Keratinocyte (primary cell): Measurements from ENCODE around the gene LDLRAD2. TPM values are rescaled to one million over a fixed set of nuclear protein-coding genes. Genes with fewer than 3 reads are reported as not detected.

ENCODE experiments used
- DNase-seq: peaks from one replicate; pipeline ENCODE4 v3.0.0-alpha.2; 2011; ENCODE audit warnings: low read depth, missing footprints, low spot score
- FAIRE-seq: peaks from 2 replicates; lab custom pipeline; 2011; peaks lifted over from hg19 to GRCh38; lab: Jason Lieb, UNC
- H2AFZ ChIP-seq: 2 replicates; pipeline ENCODE4 v1.6.0; 2012; ENCODE audit warnings: low read length, control low read depth, inconsistent platforms; ENCODE audit not compliant: control insufficient read depth
- H3K27ac ChIP-seq: 2 replicates; pipeline ENCODE4 v1.5.1; 2011; ENCODE audit warnings: low read length; ENCODE audit not compliant: control insufficient read depth, insufficient read depth
- H3K27me3 ChIP-seq: 3 replicates; pipeline ENCODE4 v1.6.0; 2011; ENCODE audit warnings: low read length; ENCODE audit not compliant: control insufficient read depth, insufficient read depth; ENCODE audit errors: extremely low read depth
- H3K36me3 ChIP-seq, 2 experiments: 2 replicates in 1 of 2; 3 replicates in 1 of 2; pipeline ENCODE4 v1.5.1; 2011; ENCODE audit warnings: low read length in 2 of 2, mild to moderate bottlenecking in 1 of 2; ENCODE audit not compliant: control insufficient read depth in 2 of 2, insufficient read depth in 2 of 2; ENCODE audit errors: extremely low read depth in 1 of 2
- H3K4me1 ChIP-seq: 3 replicates; pipeline ENCODE4 v1.5.1; 2011; ENCODE audit warnings: low read length; ENCODE audit not compliant: control insufficient read depth, insufficient read depth; ENCODE audit errors: extremely low read depth
- H3K4me2 ChIP-seq: 3 replicates; pipeline ENCODE4 v1.6.0; 2011; ENCODE audit warnings: low read depth, low read length; ENCODE audit not compliant: control insufficient read depth, insufficient read depth; ENCODE audit errors: extremely low read depth
- H3K4me3 ChIP-seq, 3 experiments: fragments of 200-600 bp in 1 of 3; sonication (generic) in 1 of 3; 2 replicates in 2 of 3; 3 replicates in 1 of 3; pipeline ENCODE4 v1.5.1; 2011 to 2016; ENCODE audit warnings: low read length in 3 of 3, mild to moderate bottlenecking in 3 of 3, control low read depth in 2 of 3, inconsistent platforms in 1 of 3, low read depth in 1 of 3, mixed read lengths in 1 of 3, mixed run types in 1 of 3, moderate library complexity in 1 of 3; ENCODE audit not compliant: control insufficient read depth in 2 of 3, insufficient read depth in 2 of 3; ENCODE audit errors: extremely low read depth in 1 of 3
- H3K79me2 ChIP-seq: 2 replicates; pipeline ENCODE4 v1.6.0; 2012; ENCODE audit warnings: low read length; ENCODE audit not compliant: control insufficient read depth, insufficient read depth
- H3K9ac ChIP-seq: 3 replicates; pipeline ENCODE4 v1.6.0; 2011; ENCODE audit warnings: low read length; ENCODE audit not compliant: control insufficient read depth, insufficient read depth; ENCODE audit errors: extremely low read depth
- H3K9me1 ChIP-seq: 3 replicates; pipeline ENCODE4 v1.6.0; 2011; ENCODE audit warnings: low read length; ENCODE audit not compliant: control insufficient read depth, insufficient read depth; ENCODE audit errors: extremely low read depth
- H3K9me3 ChIP-seq: 2 replicates; pipeline ENCODE4 v1.5.1; 2012; ENCODE audit warnings: low read depth, low read length; ENCODE audit not compliant: control insufficient read depth
- H4K20me1 ChIP-seq: 3 replicates; pipeline ENCODE4 v1.6.0; 2011; ENCODE audit warnings: low read length; ENCODE audit not compliant: control insufficient read depth, insufficient read depth; ENCODE audit errors: extremely low read depth
- EZH2 ChIP-seq: IDR thresholded peaks from one replicate; pipeline ENCODE4 v1.6.1; 2012; ENCODE audit warnings: inconsistent platforms, mild to moderate bottlenecking, low read length, moderate library complexity
- dilution Hi-C: fragments of 300-500 bp; cut with MboI; formaldehyde crosslinking; loops from one replicate; pipeline ENCODE4 v1.7.0; 2020; ENCODE audit warnings: low sequenced_read_pairs; ENCODE audit not compliant: extremely low pct_ligation_motif_present
- polyA plus RNA-seq, 5 experiments: library from polyadenylated mRNA; depleted of rRNA in 3 of 5; stranded (reverse) in 3 of 5; stranded (forward) in 1 of 5; unstranded in 1 of 5; fragments of >200 nt; gene quantifications; 1 replicate in 1 of 5; 2 replicates in 3 of 5; 3 replicates in 1 of 5; pipeline versions ENCODE4 v1.2.1 to v1.2.3, GENCODE V29; 2011 to 2012; ENCODE audit warnings: missing spikeins in 2 of 5, low read depth in 1 of 5, low replicate concordance in 1 of 5
- TF ChIP-seq, protein P1 (sequence below), 3 experiments: IDR thresholded peaks in 1 of 3; conservative IDR thresholded peaks in 1 of 3; optimal IDR thresholded peaks in 1 of 3; 2 replicates in 2 of 3; 3 replicates in 1 of 3; pipeline versions ENCODE3 to v1.5.1; 2011; ENCODE audit warnings: low read length in 3 of 3, mild to moderate bottlenecking in 3 of 3, moderate library complexity in 2 of 3, control low read depth in 1 of 3, inconsistent platforms in 1 of 3; ENCODE audit not compliant: insufficient read depth in 2 of 3; ENCODE audit errors: extremely low read depth in 1 of 3

The LDLRAD2 gene
- polyA plus RNA-seq, 1 donor (not counting 4 experiments of a cell fraction or from before 2014, with no cell fraction given) = 0.07 TPM

DNA sequence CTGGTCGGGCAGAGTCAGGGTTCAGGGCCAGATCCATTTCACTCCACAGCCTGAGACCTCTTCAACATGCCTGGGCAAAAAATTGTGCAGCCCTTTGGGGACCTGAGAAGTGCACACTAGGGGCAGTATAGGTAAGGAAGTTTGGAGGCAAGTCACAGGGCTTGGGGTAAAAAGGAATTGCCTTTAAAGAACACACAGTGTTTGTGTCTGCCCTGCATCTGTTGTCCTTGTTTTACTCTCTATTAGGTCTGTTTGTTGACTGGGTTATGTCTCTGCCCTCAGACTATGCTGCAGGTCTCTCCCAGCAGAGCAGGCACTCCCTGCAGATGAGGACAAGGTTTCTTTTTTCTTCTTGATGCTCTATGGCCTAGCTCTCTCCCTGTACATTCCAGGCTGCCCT is 22.0 kb downstream of the LDLRAD2 start:
- H3K9ac ChIP-seq = no peak overlapping the region
- no peaks in the 10 kb centered on the region for H3K27me3 ChIP-seq
- dilution Hi-C loops = no loop called here
- no peaks in the 10 kb centered on the region for H3K9me1 ChIP-seq
- no peaks in the 10 kb centered on the region for H3K79me2 ChIP-seq
- H4K20me1 ChIP-seq = no peaks in the 10 kb centered on the region
- H3K4me1 ChIP-seq = no peaks in the 10 kb centered on the region
- no peak for DNase-seq
- no peak for FAIRE-seq
- no peak overlapping the region for H3K27ac ChIP-seq
- peaks cover 52 to 60% of the 10 kb centered on the region in 2 experiments for H3K36me3 ChIP-seq
- no peak overlapping the region for H3K4me2 ChIP-seq
- H3K9me3 ChIP-seq = peaks cover 5% of the 10 kb centered on the region
- H3K4me3 ChIP-seq = no peak overlapping the region
- no peak overlapping the region for H2AFZ ChIP-seq
- no peak for TF ChIP-seq EZH2
- TF ChIP-seq, protein P1, sequence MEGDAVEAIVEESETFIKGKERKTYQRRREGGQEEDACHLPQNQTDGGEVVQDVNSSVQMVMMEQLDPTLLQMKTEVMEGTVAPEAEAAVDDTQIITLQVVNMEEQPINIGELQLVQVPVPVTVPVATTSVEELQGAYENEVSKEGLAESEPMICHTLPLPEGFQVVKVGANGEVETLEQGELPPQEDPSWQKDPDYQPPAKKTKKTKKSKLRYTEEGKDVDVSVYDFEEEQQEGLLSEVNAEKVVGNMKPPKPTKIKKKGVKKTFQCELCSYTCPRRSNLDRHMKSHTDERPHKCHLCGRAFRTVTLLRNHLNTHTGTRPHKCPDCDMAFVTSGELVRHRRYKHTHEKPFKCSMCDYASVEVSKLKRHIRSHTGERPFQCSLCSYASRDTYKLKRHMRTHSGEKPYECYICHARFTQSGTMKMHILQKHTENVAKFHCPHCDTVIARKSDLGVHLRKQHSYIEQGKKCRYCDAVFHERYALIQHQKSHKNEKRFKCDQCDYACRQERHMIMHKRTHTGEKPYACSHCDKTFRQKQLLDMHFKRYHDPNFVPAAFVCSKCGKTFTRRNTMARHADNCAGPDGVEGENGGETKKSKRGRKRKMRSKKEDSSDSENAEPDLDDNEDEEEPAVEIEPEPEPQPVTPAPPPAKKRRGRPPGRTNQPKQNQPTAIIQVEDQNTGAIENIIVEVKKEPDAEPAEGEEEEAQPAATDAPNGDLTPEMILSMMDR (optimal IDR thresholded peaks at IDR 0.05 in 1 of 3, IDR thresholded peaks at IDR 0.05 in 1 of 3, conservative IDR thresholded peaks at IDR 0.05 in 1 of 3; ENCODE audit: extremely low read depth in 1 of 3, insufficient read depth in 2 of 3, low read length in 3 of 3) = peak in 2 of 3 experiments; percentile 14 to 16

DNA sequence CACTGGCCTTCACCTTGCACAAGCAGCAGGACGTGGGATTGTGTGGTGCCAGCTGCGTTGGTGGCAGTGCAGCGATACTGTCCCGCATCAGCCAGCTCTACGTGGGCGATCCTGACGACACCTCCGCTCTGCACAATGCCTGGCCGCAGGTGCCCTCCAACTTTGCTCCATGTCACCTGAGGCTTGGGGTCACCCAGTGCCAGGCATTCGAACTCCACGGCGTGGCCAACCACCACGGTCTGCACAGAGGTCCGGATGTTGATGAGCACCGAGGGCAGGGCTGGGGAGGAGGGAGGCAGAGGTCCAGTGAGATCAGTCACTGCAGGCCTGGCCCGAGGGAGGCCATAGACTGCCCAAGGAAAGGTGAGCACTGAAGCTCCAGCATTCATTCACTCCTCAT is 22.6 kb downstream of the LDLRAD2 start:
- TF ChIP-seq EZH2 = no peak
- TF ChIP-seq, protein P1 (optimal IDR thresholded peaks at IDR 0.05 in 1 of 3, IDR thresholded peaks at IDR 0.05 in 1 of 3, conservative IDR thresholded peaks at IDR 0.05 in 1 of 3; ENCODE audit: extremely low read depth in 1 of 3, insufficient read depth in 2 of 3, low read length in 3 of 3) = no peak
- Histone ChIP-seq H3K36me3 (peaks cover 51 to 61% of the 10 kb centered on the region in 2 experiments), H3K4me3 (no peak overlapping the region), H3K9me3 (peaks cover 5% of the 10 kb centered on the region), H3K4me2 (no peak overlapping the region), H4K20me1 (no peaks in the 10 kb centered on the region), H3K9me1 (no peaks in the 10 kb centered on the region), H3K27me3 (no peaks in the 10 kb centered on the region), H3K4me1 (no peaks in the 10 kb centered on the region), H3K79me2 (no peaks in the 10 kb centered on the region), H3K9ac (no peak overlapping the region), H3K27ac (no peak overlapping the region), H2AFZ (no peak overlapping the region)
- dilution Hi-C loops = no loop called here
- FAIRE-seq (no peak), DNase-seq (no peak)
